HG03175 (cell line): Measurements from ENCODE around the gene CCDC127.
"Not testable (repeated sequence)": the region's sequence is repeated elsewhere in the genome, so short reads cannot be mapped to it uniquely, and the experiment has no call there.

Source experiments
- ATAC-seq: cut with Tn5 transposase; IDR thresholded peaks from one replicate; pipeline ENCODE4 v1.9.1; 2021; ENCODE audit warnings: mild to moderate bottlenecking, moderate library complexity; ENCODE audit not compliant: unreplicated experiment

The CCDC127 gene

GRCh38 chr5:204966-205670, 12.8 kb downstream of the CCDC127 start:
- no peak for ATAC-seq

GRCh38 chr5:204462-204861, 13.5 kb downstream of the CCDC127 start:
- ATAC-seq, result no peak

GRCh38 chr5:204001-204400, 14.0 kb downstream of the CCDC127 start:
- ATAC-seq, result no peak

GRCh38 chr5:203246-203930, 14.6 kb downstream of the CCDC127 start:
- ATAC-seq, result no peak

- ATAC-seq, result no peak
Observed at GRCh38 chr5:201672-202071, 16.3 kb downstream of the CCDC127 start.

GRCh38 chr5:200985-201384, 17.0 kb downstream of the CCDC127 start:
- no peak for ATAC-seq

- ATAC-seq, result no peak
Observed at GRCh38 chr5:199950-200645, 17.9 kb downstream of the CCDC127 start.

- no peak for ATAC-seq
Observed at GRCh38 chr5:199197-199949, 18.6 kb downstream of the CCDC127 start.

- no peak for ATAC-seq
Observed at GRCh38 chr5:198516-199196, 19.3 kb downstream of the CCDC127 start.

GRCh38 chr5:197892-198489, 20.0 kb downstream of the CCDC127 start:
- ATAC-seq, result no peak

GRCh38 chr5:197031-197430, 20.9 kb downstream of the CCDC127 start:
- not testable (repeated sequence) for ATAC-seq

- no peak for ATAC-seq
Observed at GRCh38 chr5:196350-196749, 21.6 kb downstream of the CCDC127 start.

GRCh38 chr5:195401-196160, 22.4 kb downstream of the CCDC127 start:
- ATAC-seq, result no peak

GRCh38 chr5:194603-195209, 23.2 kb downstream of the CCDC127 start:
- no peak for ATAC-seq

GRCh38 chr5:194102-194501, 23.9 kb downstream of the CCDC127 start:
- no peak for ATAC-seq

GRCh38 chr5:192970-193831, 24.8 kb downstream of the CCDC127 start:
- no peak for ATAC-seq

GRCh38 chr5:192691-192969, 25.3 kb downstream of the CCDC127 start:
- ATAC-seq, result no peak

GRCh38 chr5:191949-192690, 25.8 kb downstream of the CCDC127 start:
- no peak for ATAC-seq
